Common myeloid progenitor, CD34-positive (primary cell): ENCODE data around the gene KRT9.
"Not testable (repeated sequence)": the region's sequence is repeated elsewhere in the genome, so short reads cannot be mapped to it uniquely, and the experiment has no call there.

Source experiments
- CTCF ChIA-PET: fragments of 350-600 bp; sonication (Branson Sonifier 250); formaldehyde crosslinking; loops from one replicate; lab custom pipeline; 2021; ENCODE audit warnings: antibody characterized with exemption; lab: Charles Lee
- POLR2A ChIA-PET: fragments of 350-600 bp; sonication (Branson Sonifier 250); formaldehyde crosslinking; loops from one replicate; lab custom pipeline; 2021; ENCODE audit warnings: antibody characterized with exemption; lab: Charles Lee
- DNase-seq, 3 donors: peaks; one replicate each; pipeline versions ENCODE4 v3.0.0 to v3.0.0-alpha.2; 2013
- H3K27ac ChIP-seq, 2 experiments: 1 replicate in 1 of 2; 2 replicates in 1 of 2; pipeline ENCODE4 v1.7.0; 2013; ENCODE audit warnings: inconsistent platforms in 2 of 2, low read length in 2 of 2, mild to moderate bottlenecking in 2 of 2, low read depth in 1 of 2, moderate library complexity in 1 of 2; ENCODE audit not compliant: severe bottlenecking in 2 of 2, insufficient read depth in 1 of 2, poor library complexity in 1 of 2
- H3K27me3 ChIP-seq, 5 experiments: replicated peaks in 2 of 5; 1 replicate in 3 of 5; 2 replicates in 2 of 5; pipeline versions ENCODE4 v1.6.1 to v1.7.0; 2013; ENCODE audit warnings: low read length in 4 of 5, mild to moderate bottlenecking in 2 of 5, moderate library complexity in 2 of 5, inconsistent platforms in 1 of 5; ENCODE audit not compliant: insufficient read depth in 5 of 5, control insufficient read depth in 4 of 5
- H3K36me3 ChIP-seq, 4 experiments: 1 replicate in 2 of 4; 2 replicates in 2 of 4; pipeline versions ENCODE4 v1.6.1 to v1.7.0; 2013; ENCODE audit warnings: low read length in 3 of 4, control low read depth in 1 of 4, mild to moderate bottlenecking in 1 of 4; ENCODE audit not compliant: control insufficient read depth in 4 of 4, insufficient read depth in 4 of 4
- H3K4me1 ChIP-seq, 4 experiments: 1 replicate in 3 of 4; 2 replicates in 1 of 4; pipeline versions ENCODE4 v1.6.1 to v1.7.1; 2013; ENCODE audit warnings: low read length in 3 of 4, mild to moderate bottlenecking in 3 of 4, control low read depth in 1 of 4, inconsistent platforms in 1 of 4, moderate library complexity in 1 of 4; ENCODE audit not compliant: control insufficient read depth in 4 of 4, insufficient read depth in 4 of 4; ENCODE audit errors: control extremely low read depth in 1 of 4
- H3K4me3 ChIP-seq, 7 experiments: 1 replicate in 4 of 7; 2 replicates in 3 of 7; pipeline versions ENCODE4 v1.5.1 to v1.7.0; 2013; ENCODE audit warnings: mild to moderate bottlenecking in 7 of 7, low read length in 6 of 7, moderate library complexity in 6 of 7, inconsistent platforms in 2 of 7, low read depth in 2 of 7, control low read depth in 1 of 7; ENCODE audit not compliant: insufficient read depth in 4 of 7, control insufficient read depth in 1 of 7; ENCODE audit errors: extremely low read depth in 1 of 7
- H3K9me3 ChIP-seq, 5 experiments: 1 replicate in 4 of 5; 2 replicates in 1 of 5; pipeline versions ENCODE4 v1.6.1 to v1.7.1; 2013; ENCODE audit warnings: low read length in 4 of 5, mild to moderate bottlenecking in 2 of 5, inconsistent platforms in 1 of 5, low read depth in 1 of 5, moderate library complexity in 1 of 5; ENCODE audit not compliant: control insufficient read depth in 4 of 5, insufficient read depth in 2 of 5; ENCODE audit errors: control extremely low read depth in 1 of 5
- WGBS: methylation state at CpG from one replicate; pipeline ENCODE4 v1.1.5; 2013; ENCODE audit not compliant: insufficient coverage; 5-methylcytosine and 5-hydroxymethylcytosine counted together

Gene KRT9

GRCh38 chr17:41588126-41588810 is 16.4 kb upstream of the KRT9 start:
- no CpG with 5 or more reads among the region's 8 CpGs for WGBS
- H3K27ac ChIP-seq, result no peak overlapping the region
- no peaks in the 10 kb centered on the region for H3K27me3 ChIP-seq
- H3K4me1 ChIP-seq, result no peaks in the 10 kb centered on the region
- no peak overlapping the region for H3K4me3 ChIP-seq
- ChIA-PET CTCF (interaction anchor here (0.8 kb wide), 1 partner anchor 38 kb away, joined by 3 read pairs; no protein-coding TSS in a partner anchor), POLR2A (interaction anchor here (0.6 kb wide), 1 partner anchor 807 kb away, joined by 3 read pairs; no protein-coding TSS in a partner anchor)
- no peaks in the 10 kb centered on the region for H3K36me3 ChIP-seq
- H3K9me3 ChIP-seq, result no peaks in the 10 kb centered on the region
- DNase-seq, result no peak

GRCh38 chr17:41586863-41587495 is 15.1 kb upstream of the KRT9 start, which contains the start of gene KRT14:
KRT14 (minus strand) TSS chr17:41586895; CDS start chr17:41586834, 61 bp downstream.
- no peak for DNase-seq
- ChIA-PET CTCF (no interaction called here), POLR2A (no interaction called here)
- Histone ChIP-seq H3K4me1 (no peaks in the 10 kb centered on the region), H3K27ac (no peak within 1 kb of the TSS), H3K9me3 (no peaks in the 10 kb centered on the region), H3K4me3 (no peak within 1 kb of the TSS), H3K27me3 (no peaks in the 10 kb centered on the region), H3K36me3 (no peaks in the 10 kb centered on the region)
- 88% methylated on average over 12 of the region's 15 CpGs for WGBS

- Histone ChIP-seq H3K9me3 (no peaks in the 10 kb centered on the region), H3K27ac (no peak overlapping the region), H3K4me1 (no peaks in the 10 kb centered on the region), H3K36me3 (no peaks in the 10 kb centered on the region), H3K27me3 (peaks cover 0 to 8% (median 0%) of the 10 kb centered on the region in 5 experiments), H3K4me3 (no peak overlapping the region)
- CTCF ChIA-PET, result interaction anchor here (2.0 kb wide), 1 partner anchor 77 kb away, joined by 7 read pairs; no protein-coding TSS in a partner anchor
- POLR2A ChIA-PET, result no interaction called here
- DNase-seq, result no peak
- 98% methylated on average over 5 of the region's 5 CpGs for WGBS
These were observed 13.6 kb upstream of the KRT9 start for GRCh38 chr17:41585301-41586056.

GRCh38 chr17:41584331-41584927 is 12.6 kb upstream of the KRT9 start:
- H3K9me3 ChIP-seq, H3K4me1 ChIP-seq, H3K27ac ChIP-seq, POLR2A ChIA-PET, DNase-seq, H3K4me3 ChIP-seq, H3K36me3 ChIP-seq, H3K27me3 ChIP-seq: not testable (repeated sequence)
- CTCF ChIA-PET, result interaction anchor here (0.8 to 2.0 kb wide), 3 partner anchors 25 to 78 kb away, joined by 3 to 7 read pairs (median 3); no protein-coding TSS in a partner anchor
- 92% methylated on average over 8 of the region's 8 CpGs for WGBS

- peaks cover 0 to 2% (median 1%) of the 10 kb centered on the region in 4 experiments for H3K4me1 ChIP-seq
- WGBS, result 91% methylated on average over 24 of the region's 33 CpGs
These were observed 11.6 kb upstream of the KRT9 start for GRCh38 chr17:41583137-41584127.

More at GRCh38 chr17:41583137-41584127, 11.6 kb upstream of the KRT9 start:
- ChIA-PET CTCF (interaction anchor here (1.4 to 2.0 kb wide), 3 partner anchors 10 to 79 kb away, joined by 3 to 7 read pairs (median 3); no protein-coding TSS in a partner anchor), POLR2A (no interaction called here)
- no peak overlapping the region for H3K27ac ChIP-seq
- no peak overlapping the region for H3K4me3 ChIP-seq
- H3K9me3 ChIP-seq, result no peaks in the 10 kb centered on the region
- H3K27me3 ChIP-seq, result peaks cover 0 to 8% (median 0%) of the 10 kb centered on the region in 5 experiments
- DNase-seq, result no peak
- H3K36me3 ChIP-seq, result no peaks in the 10 kb centered on the region
